Activated CD8-positive, alpha-beta memory T cell treated with anti-CD3 and anti-CD28 coated beads for 24 hours (primary cell): ENCODE measurements around the gene CTXN1.
"Not testable (repeated sequence)": the region's sequence is repeated elsewhere in the genome, so short reads cannot be mapped to it uniquely, and the experiment has no call there.

Experiments
- DNase-seq: peaks from one replicate; pipeline ENCODE4 v3.0.0-alpha.2; 2020

The CTXN1 gene

GRCh38 chr19:7944177-7944761 lies 18.3 kb upstream of the CTXN1 start:
- peak; percentile 95 for DNase-seq

GRCh38 chr19:7943444-7944176 lies 17.7 kb upstream of the CTXN1 start, which contains the start of gene TIMM44:
TSS of gene TIMM44 (minus strand) at chr19:7943666. CDS start at chr19:7943651, 15 bp downstream.
- DNase-seq: peak; percentile 98

- no peak for DNase-seq
Observed at GRCh38 chr19:7942981-7943443, 17.1 kb upstream of the CTXN1 start.

- DNase-seq: no peak
Observed at GRCh38 chr19:7941895-7942596, 16.1 kb upstream of the CTXN1 start.

GRCh38 chr19:7940841-7941240 lies 14.9 kb upstream of the CTXN1 start:
- no peak for DNase-seq

GRCh38 chr19:7934766-7935165 lies 8.8 kb upstream of the CTXN1 start:
- no peak for DNase-seq

GRCh38 chr19:7933828-7934725 lies 8.1 kb upstream of the CTXN1 start:
- no peak for DNase-seq

GRCh38 chr19:7933411-7933810 lies 7.5 kb upstream of the CTXN1 start:
- no peak for DNase-seq

- no peak for DNase-seq
Observed at GRCh38 chr19:7932930-7933300, 7.0 kb upstream of the CTXN1 start.

- DNase-seq: no peak
Observed at GRCh38 chr19:7932276-7932929, 6.5 kb upstream of the CTXN1 start.

- no peak for DNase-seq
Observed at GRCh38 chr19:7931221-7932061, 5.5 kb upstream of the CTXN1 start.

- DNase-seq: no peak
Observed at GRCh38 chr19:7930765-7931164, 4.8 kb upstream of the CTXN1 start.

- DNase-seq: not testable (repeated sequence)
Observed at GRCh38 chr19:7930030-7930429, 4.1 kb upstream of the CTXN1 start.

GRCh38 chr19:7928741-7929701 lies 3.1 kb upstream of the CTXN1 start:
- DNase-seq: peak; percentile 81

- DNase-seq: no peak
Observed at GRCh38 chr19:7928334-7928706, 2.4 kb upstream of the CTXN1 start.

- DNase-seq: no peak
Observed at GRCh38 chr19:7927605-7928333, 1.8 kb upstream of the CTXN1 start.

GRCh38 chr19:7926727-7927604 lies 1.0 kb upstream of the CTXN1 start:
- DNase-seq: no peak

- DNase-seq: peak; percentile 90
Observed at GRCh38 chr19:7925171-7925851, 624 bp downstream of the CTXN1 start.
